Fibroblast of the aortic adventitia (primary cell): Measurements from ENCODE around the gene SLC28A1. TPM values are rescaled to one million over a fixed set of nuclear protein-coding genes. Genes with fewer than 3 reads are reported as not detected.

Experiments
- DNase-seq: peaks from one replicate; pipeline ENCODE4 v3.0.0-alpha.2; 2010; ENCODE audit warnings: low read depth
- H3K4me3 ChIP-seq: 2 replicates; pipeline ENCODE4 v1.5.1; 2011; ENCODE audit warnings: low read depth, mild to moderate bottlenecking, control low read depth, low read length, moderate library complexity
- CTCF ChIP-seq: IDR thresholded peaks from 2 replicates; pipeline ENCODE4 v1.5.1; 2011; ENCODE audit warnings: mild to moderate bottlenecking, low read length, control low read depth, inconsistent platforms; ENCODE audit not compliant: insufficient read depth
- total RNA-seq: library from RNA; depleted of rRNA; stranded (reverse); fragments of >200 nt; gene quantifications from 2 replicates; pipeline ENCODE4 v1.2.3, GENCODE V29; 2012; ENCODE audit warnings: low replicate concordance

SLC28A1 gene
- total RNA-seq, 1 donor: not detected

GRCh38 chr15:84970843-84971242 is 86.4 kb downstream of the SLC28A1 start:
- TF ChIP-seq CTCF: no peak
- no peak overlapping the region for H3K4me3 ChIP-seq
- DNase-seq: no peak

- no peak overlapping the region for H3K4me3 ChIP-seq
- DNase-seq: no peak
- no peak for TF ChIP-seq CTCF
These were observed 89.3 kb downstream of the SLC28A1 start for GRCh38 chr15:84973492-84974460.

- DNase-seq: no peak
- TF ChIP-seq CTCF: no peak
These were observed 91.4 kb downstream of the SLC28A1 start for GRCh38 chr15:84975871-84976351.

GRCh38 chr15:84976746-84977345 is 92.4 kb downstream of the SLC28A1 start:
- no peak overlapping the region for H3K4me3 ChIP-seq
- DNase-seq: no peak
- no peak for TF ChIP-seq CTCF

More at GRCh38 chr15:84975871-84976351, 91.4 kb downstream of the SLC28A1 start:
- H3K4me3 ChIP-seq: no peak overlapping the region

GRCh38 chr15:84979651-84980050 is 95.2 kb downstream of the SLC28A1 start:
- H3K4me3 ChIP-seq: no peak overlapping the region
- no peak for TF ChIP-seq CTCF
- DNase-seq: no peak

- peak overlapping the region; percentile 84 for H3K4me3 ChIP-seq
These were observed 96.0 kb downstream of the SLC28A1 start for GRCh38 chr15:84980196-84981053.

More at GRCh38 chr15:84980196-84981053, 96.0 kb downstream of the SLC28A1 start:
- peak; percentile 84 for DNase-seq
- TF ChIP-seq CTCF: no peak
